GM18951 (cell line): ENCODE measurements around the gene PILRA.
"Not testable (repeated sequence)": the region's sequence is repeated elsewhere in the genome, so short reads cannot be mapped to it uniquely, and the experiment has no call there.

Source experiments
- POLR2A ChIP-seq: IDR thresholded peaks from 4 replicates; pipeline ENCODE4 v1.6.1; 2011; ENCODE audit warnings: mild to moderate bottlenecking; ENCODE audit not compliant: insufficient read length, insufficient read depth; ENCODE audit errors: extremely low read depth
- in situ Hi-C: fragments of 300-500 bp; cut with MboI; formaldehyde crosslinking; loops from one replicate; pipeline ENCODE4 v1.12.0; 2022; ENCODE audit warnings: low sequenced_read_pairs, mixed read lengths, inconsistent platforms; ENCODE audit not compliant: unreplicated experiment

Gene PILRA

DNA sequence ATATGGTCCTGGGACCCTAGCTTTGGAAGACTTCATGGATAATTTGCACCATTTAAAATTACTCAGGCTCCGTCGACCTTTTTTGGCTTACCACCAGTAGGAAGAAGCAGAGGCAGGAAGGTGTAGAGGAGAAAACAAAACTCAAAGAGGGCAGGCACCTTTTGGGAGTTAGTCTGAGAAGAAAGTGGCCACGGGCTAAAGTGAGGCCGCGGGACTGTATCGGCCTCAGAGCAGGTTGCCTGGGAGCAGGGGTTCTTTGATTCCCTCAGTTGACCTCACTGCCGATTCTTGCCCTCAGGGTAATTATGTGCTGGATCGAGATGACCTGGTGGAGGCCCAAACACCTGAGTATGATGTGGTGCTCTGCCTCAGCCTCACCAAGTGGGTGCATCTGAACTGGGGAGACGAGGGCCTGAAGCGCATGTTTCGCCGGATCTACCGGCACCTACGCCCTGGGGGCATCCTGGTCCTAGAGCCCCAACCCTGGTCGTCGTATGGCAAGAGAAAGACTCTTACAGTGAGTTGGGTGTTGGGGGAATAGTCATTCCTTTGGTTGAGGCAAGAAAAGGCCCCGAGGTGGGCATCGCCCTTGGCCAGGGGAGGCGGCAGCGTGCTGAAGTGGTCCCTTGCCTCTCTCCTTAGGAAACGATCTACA lies 59.5 kb downstream of the PILRA start:
- in situ Hi-C loops, result no loop called here
- TF ChIP-seq POLR2A, result no peak

DNA sequence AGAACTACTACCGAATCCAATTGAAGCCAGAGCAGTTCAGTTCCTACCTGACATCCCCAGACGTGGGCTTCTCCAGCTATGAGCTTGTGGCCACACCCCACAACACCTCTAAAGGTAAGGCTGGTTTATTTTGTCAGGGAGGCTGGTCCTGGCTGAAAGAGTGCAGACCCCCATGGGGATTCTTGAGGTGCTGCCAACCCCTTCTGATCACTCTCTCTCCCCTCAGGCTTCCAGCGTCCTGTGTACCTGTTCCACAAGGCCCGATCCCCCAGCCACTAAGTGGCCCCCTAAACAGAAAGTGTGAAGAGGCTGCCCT lies 59.9 kb downstream of the PILRA start:
- in situ Hi-C loops, result no loop called here
- no peak for TF ChIP-seq POLR2A

DNA sequence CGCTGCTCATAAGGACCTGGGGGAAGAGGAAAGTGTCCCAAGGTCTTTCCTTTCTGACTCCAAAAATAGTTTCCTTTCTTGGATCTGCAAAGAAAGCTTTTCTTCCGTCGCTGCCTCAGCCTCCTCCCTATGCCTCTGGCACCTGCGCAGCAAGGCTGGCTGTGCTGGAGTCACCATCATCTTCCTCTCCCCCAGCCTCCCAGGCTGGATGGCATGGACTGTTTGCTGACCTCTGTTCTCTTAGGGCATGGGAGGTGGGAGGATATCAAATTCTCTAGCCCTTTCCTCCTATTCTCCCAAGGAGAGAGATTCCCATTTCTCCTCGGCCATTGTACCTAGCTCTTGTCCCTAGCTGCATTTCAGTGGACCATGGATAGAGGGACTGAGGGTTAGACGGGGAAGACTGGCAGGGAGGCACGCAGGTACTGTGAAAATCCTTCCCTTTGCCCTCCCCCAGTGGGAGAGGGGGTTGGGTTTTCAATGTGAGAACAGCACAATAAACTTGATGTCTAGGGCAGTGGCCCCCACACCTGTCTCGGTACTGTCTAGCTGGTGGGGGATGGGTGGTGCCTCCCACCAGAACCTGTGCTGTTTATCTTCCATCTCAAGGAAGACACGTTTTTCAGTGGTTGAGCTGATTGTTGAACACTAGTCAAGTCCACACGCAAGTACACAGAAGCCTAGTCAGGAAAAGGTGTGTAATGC lies 60.5 kb downstream of the PILRA start:
- TF ChIP-seq POLR2A, result peak; percentile 34
- in situ Hi-C loops, result no loop called here

DNA sequence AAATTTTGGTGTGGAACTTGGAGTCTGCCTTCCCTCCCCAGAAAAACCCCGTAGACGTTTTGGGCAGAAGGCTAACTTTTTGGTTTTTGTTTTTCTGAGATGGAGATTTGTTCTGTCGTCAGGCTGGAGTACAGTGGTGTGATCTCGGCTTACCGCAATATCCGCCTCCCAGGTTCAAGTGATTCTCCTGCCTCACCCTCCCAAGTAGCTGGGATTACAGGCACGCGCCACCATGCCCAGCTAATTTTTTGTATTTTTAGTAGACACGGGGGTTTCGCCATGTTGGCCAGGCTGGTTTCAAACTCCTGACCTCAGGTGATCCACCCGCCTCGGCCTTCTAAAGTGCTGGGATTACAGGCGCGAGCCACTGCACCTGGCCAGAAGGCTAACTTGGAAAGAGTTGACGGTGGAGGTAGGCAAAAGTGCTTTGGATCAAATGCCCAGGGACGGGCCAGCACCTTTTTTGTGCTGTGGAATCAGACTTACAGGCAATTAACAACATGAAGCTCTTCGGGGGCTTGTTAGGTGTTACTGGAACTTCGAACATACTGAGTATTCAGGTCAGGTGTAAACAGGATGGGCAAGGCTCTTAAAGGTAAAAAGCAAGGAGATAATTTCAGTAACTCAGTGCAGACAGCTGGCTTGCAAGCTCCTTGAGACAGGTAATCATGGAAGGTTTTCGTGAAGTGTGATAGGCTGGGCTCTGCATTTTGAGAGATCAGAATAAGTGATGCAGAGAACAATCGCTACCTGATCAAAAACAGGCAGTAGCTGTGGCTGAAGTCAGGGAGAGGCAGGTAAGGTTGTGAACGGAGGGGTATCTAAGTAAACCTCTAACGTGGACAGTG lies 61.2 kb downstream of the PILRA start:
- in situ Hi-C loops, result no loop called here
- no peak for TF ChIP-seq POLR2A

DNA sequence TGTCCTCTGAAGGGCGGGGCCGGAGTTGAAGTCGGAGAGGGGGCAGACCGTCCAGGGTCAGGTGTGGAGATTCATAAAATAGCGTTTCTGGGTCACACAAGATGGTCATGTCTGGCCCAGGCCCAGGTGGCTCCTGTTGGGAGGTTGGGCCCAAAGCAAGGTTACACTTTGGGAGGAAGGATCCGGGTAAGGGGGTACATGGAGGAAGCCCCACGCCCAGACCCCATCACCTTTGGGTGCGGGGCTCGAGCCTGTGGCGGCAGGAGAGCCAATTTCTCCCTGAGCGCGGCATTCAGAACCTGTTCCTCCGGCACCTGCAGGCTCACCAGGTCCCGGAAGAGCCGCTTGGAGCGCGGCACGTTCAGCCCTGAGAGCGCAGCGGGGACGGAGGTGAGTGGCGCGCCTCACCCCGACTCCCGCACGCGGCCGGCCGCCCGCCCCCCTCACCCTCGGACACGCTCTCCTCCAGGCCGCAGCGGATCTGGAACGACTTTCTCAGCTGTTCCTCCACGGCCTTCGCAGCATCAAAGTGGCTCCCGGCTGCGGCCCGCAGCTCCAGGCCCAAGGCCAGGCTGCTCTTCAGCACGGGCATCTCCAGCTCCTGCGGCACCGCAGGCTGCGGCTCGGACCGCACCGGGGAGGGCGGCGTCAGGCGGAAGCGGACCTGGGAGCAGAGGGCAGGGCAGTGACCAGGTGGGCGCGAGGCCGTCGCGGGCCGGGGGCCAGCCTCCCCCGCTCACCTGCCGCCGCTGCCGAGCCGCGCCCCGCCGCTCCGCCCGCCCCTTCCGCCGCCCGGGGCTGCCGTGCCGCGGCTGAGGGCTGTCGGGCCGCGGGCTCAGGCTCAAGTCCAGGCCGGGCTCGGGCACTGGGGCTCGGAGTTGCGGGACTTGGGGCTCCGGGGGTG lies 62.4 kb downstream of the PILRA start:
- peak; percentile 26 for TF ChIP-seq POLR2A
- in situ Hi-C loops, result no loop called here

DNA sequence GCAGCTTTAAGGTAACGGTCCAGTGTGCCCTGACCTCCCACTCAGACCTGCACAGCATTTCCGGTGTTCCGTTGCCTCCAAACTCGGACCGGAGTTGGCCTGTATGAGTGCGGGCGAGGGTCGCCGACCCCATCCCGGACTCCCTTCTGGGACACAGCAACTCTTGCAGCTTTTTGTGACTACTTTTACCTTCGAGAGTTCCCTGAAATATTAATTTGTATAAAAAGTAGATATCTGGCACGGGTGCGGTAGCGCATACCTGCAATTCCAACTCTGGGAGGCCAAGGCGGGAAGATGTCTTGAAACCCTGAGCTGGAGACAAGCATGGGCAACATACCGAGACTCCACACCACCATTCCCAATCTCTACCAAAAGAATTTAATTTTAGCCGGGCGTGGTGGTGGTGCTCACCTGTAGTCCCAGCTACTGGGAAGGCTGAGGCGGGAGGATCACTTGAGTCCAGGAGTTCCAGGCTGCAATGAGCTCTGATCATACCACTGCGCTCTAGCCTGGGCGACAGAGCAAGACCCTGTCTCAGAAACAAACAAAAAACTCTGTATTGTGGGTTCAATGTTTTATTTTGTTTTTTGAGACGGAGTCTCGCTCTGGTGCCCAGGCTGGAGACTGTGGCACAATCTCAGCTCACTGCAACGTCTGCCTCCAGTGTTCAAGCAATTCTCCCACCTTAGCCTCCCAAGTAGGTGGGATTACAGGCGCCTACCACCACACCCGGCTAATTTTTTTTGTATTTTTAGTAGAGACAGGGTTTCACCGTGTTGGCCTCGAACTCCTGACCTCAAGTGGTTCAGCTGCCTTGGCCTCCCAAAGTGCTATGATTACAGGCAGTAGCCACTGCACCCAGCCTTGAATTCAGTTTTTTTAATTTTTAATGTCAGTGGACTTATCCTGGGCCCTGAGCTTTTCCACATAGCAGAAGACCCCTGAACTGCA lies 64.1 kb downstream of the PILRA start:
- in situ Hi-C loops, result no loop called here

DNA sequence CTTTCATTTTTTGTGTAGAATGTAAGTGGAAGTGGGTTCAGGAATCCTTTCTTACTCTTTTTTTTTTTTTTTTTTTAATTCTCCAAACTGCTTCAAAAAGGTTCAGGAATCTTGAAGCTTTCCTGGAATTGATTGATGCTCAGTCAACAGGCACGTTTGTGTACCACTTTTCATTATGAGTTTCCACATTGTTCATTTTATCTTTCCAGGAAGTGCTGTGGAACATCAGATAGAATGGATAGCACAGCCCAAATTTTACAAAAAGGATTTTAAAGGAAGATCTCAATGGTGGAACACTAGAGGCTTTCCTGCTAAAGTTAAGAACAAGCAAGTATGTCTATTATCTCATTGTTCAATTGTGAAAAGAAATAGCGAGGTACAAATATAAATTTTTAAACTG lies 64.9 kb downstream of the PILRA start:
- in situ Hi-C loops, result no loop called here
- no peak for TF ChIP-seq POLR2A

More for the DNA sequence above, 64.1 kb downstream of the PILRA start:
- TF ChIP-seq POLR2A, result no peak

DNA sequence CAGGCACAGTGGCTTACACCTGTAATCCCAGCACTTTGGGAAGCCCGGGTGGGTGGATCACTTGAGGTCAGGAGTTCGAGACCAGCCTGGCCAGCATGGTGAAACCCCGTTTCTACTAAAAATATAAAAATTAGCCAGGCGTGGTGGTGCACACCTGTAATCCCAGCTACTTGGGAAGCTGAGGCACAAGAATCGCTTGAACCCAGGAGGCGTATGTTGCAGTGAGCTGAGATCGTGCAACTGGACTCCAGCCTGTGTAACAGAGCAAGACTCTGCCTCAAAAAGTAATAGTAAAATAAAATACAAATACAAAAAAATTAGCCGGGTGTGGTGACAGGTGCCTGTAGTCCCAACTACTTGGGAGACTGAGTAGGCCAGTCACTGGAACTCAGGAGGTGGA lies 65.4 kb downstream of the PILRA start:
- in situ Hi-C loops, result not testable (repeated sequence)

DNA sequence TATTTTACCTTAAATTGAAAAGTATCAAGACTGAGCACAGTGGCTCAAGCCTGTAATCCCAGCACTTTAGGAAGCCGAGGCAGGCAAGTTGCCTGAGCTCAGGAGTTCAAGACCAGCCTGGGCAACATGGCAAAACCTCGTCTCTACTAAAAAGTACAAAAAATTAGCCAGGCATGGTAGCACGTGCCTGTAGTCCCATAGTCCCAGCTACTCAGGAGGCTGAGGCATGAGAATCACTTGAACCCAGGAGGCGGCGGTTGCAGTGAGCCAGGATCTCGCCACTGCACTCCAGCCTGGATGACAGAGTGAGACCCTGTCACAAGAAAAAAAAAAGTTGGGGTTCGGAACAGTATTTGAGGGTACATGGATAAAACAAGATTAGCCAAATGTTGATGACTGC lies 66.0 kb downstream of the PILRA start:
- in situ Hi-C loops, result not testable (repeated sequence)

DNA sequence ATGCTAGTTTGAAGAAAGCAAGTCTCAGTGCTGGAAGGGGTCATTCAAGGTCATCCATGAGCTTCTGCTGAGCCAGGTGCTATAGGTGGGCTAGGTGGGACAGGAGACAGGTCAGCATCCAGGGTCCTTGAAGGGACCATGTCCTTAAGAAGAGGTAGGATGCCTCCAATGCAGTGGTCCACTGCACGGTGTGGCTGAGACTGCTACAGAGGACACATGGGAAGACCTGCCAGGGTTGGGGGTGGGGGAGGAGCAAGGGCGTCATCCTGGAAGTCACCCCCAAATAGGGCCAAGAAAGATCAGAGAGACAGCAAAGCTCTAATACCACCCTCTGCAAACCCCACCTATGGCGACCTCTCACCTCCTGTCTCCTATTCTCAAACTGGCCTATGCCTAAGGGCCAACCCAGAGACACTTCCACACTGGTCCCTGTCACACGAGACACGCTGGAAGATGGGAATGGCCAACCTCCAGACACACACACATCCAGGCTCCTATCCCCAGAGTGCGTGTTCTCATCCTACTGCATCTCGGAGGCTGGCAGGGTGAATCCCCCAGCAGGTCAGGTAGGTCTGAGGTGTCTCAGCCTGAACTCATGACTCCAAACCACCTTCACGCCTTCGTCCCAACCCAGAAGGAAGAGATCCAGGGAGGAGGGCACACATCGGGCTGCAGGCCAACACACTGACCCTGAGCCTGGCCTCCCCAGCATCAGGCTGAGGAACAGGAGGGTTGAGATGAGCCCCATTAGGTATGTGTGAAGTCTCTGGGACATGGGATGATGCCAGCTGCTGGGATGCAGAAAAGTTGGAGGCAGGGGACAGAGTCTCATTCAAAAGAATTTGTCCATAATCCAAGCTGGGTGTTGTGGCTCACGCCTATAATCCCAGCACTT lies 68.6 kb downstream of the PILRA start:
- in situ Hi-C loops, result no loop called here

DNA sequence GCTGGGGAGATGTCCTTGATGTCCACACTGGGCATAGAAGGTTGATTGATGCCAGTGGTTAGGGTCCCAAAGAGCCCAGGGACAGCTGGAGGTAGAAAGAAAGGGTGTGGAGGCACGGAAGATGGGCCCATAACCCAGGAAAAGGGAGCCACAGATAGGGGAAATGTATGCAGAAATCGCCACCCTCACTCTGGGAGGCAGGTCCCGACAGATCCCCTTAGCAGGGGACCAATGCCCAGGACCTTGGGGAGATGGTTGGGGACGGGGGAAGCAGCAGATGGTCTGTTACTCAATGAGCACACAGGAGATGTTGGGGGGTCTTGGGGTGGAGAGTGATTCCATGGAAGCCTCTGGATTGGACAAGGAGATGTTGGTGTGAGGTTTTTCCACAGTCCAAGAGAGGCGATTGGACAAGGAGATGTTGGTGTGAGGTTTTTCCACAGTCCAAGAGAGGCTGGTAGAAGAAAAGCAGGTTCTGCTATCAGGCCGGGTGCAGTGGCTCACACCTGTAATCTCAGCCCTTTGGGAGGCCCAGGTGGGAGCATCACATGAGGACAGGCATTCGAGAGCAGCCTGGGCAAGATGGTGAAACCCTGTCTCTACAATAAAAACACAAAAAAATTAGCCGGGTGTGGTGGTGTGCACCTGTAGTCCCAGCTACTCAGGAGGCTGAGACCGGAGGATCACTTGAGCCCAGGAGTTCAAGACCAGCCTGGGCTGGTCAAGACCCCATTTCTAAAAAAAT lies 70.0 kb downstream of the PILRA start:
- TF ChIP-seq POLR2A, result no peak
- in situ Hi-C loops, result no loop called here

More for the DNA sequence above, 68.6 kb downstream of the PILRA start:
- no peak for TF ChIP-seq POLR2A
